Measurements from ENCODE around the gene C5orf34. TPM values are rescaled to one million over a fixed set of nuclear protein-coding genes. Genes with fewer than 3 reads are reported as not detected.

C5orf34 gene
- total and polyA plus RNA-seq, 9 of the 15 experiments (the other 6 are each of a cell fraction or from before 2014, with no cell fraction given): 13.2 to 32.6 (median 20.7) TPM

- TF ChIP-seq ZNF444 (CRISPR knock-in tag; IDR thresholded peaks at IDR 0.05) (no peak), ZNF592 (IDR thresholded peaks at IDR 0.05) (no peak), TARDBP (IDR thresholded peaks at IDR 0.05) (no peak), SFPQ (IDR thresholded peaks at IDR 0.05; ENCODE audit: low read depth, low read length) (no peak)
Measured at GRCh38 chr5:43530648-43531047, 15.7 kb upstream of the C5orf34 start (continued).

GRCh38 chr5:43523662-43524072 lies 8.7 kb upstream of the C5orf34 start:
- H3K9me1 ChIP-seq (ENCODE audit: control insufficient read depth, insufficient read depth, low read length): peaks cover 4% of the 10 kb centered on the region
- H3K4me2 ChIP-seq (ENCODE audit: insufficient read depth, low read length): no peak overlapping the region
- no peaks in the 10 kb centered on the region for H4K20me1 ChIP-seq (replicated peaks; ENCODE audit: control insufficient read depth, insufficient read depth, low read length)
- H3K9me3 ChIP-seq (replicated peaks; ENCODE audit: control insufficient read depth, insufficient read depth, low read depth, low read length): no peaks in the 10 kb centered on the region
- ATAC-seq (0 out of 3 replicates have a peak, but pooled peaks have one; percentile 10), DNase-seq (ENCODE audit: extremely low read depth in 1 of 4, low spot score in 3 of 4) (no peak), FAIRE-seq (no peak)
- H2AFZ ChIP-seq (ENCODE audit: low read depth, low read length): no peak overlapping the region
- in situ Hi-C loops (cut with MboI) (no loop called here), intact Hi-C loops (cut with micrococcal nuclease) (no loop called here)
- no peak overlapping the region for H3K9ac ChIP-seq (ENCODE audit: insufficient read depth in 1 of 2, low read depth in 2 of 2, low read length in 2 of 2)
- no peak for TF ChIP-seq DACH1 (IDR thresholded peaks at IDR 0.05; ENCODE audit: partially characterized antibody)
- no peak for TF ChIP-seq ZBTB2 (IDR thresholded peaks at IDR 0.05)
- no peak for TF ChIP-seq TAF9B (IDR thresholded peaks at IDR 0.05; ENCODE audit: partially characterized antibody)
- no peak for TF ChIP-seq NCOA1 (IDR thresholded peaks at IDR 0.05; ENCODE audit: low read depth)
- TF ChIP-seq KDM5B (IDR thresholded peaks at IDR 0.05; ENCODE audit: insufficient replicate concordance, low read depth, low read length): no peak
- TF ChIP-seq IRF1 (CRISPR knock-in tag; IDR thresholded peaks at IDR 0.05; ENCODE audit: borderline replicate concordance): no peak
- TF ChIP-seq CBX5 (IDR thresholded peaks at IDR 0.05; ENCODE audit: borderline replicate concordance, low read depth): no peak
- TF ChIP-seq ZBTB1 (CRISPR knock-in tag; IDR thresholded peaks at IDR 0.05; ENCODE audit: borderline replicate concordance, low read depth): no peak
- no peak for TF ChIP-seq FOXP1 (CRISPR knock-in tag; IDR thresholded peaks at IDR 0.05)
- no TSS peak for BruUV-seq (replicated peaks)
- H3K27ac ChIP-seq (ENCODE audit: extremely low read depth, low read depth, low read length): no peak overlapping the region
- WGBS (ENCODE audit: insufficient coverage, low coverage, missing lambda C conversion rate): 43% methylated on average over 2 of the region's 2 CpGs
- ChIA-PET CTCF (ENCODE audit: low intra/inter-chr PET ratio) (no interaction called here), POLR2A (interaction anchor here (0.7 to 2.4 kb wide), 4 partner anchors 8 to 40 kb away, joined by 3 to 10 read pairs (median 6); partner anchors contain the start of genes C5orf34 and TMEM267)
- peaks cover 35% of the 10 kb centered on the region for H3K36me3 ChIP-seq (ENCODE audit: control insufficient read depth, insufficient read depth, low read length)
- no peaks in the 10 kb centered on the region for H3K27me3 ChIP-seq (ENCODE audit: control insufficient read depth in 2 of 2, insufficient read depth in 2 of 2, low read length in 2 of 2)
- H3K79me2 ChIP-seq (ENCODE audit: control insufficient read depth, insufficient read depth, low read length): no peaks in the 10 kb centered on the region
- 0 out of 5 replicates have a peak, but pooled peaks cover 0 to 2% of the 10 kb centered on the region in 2 experiments for H3K4me1 ChIP-seq (replicated peaks in 1 of 2; ENCODE audit: control insufficient read depth in 2 of 2, insufficient read depth in 2 of 2, low read length in 2 of 2)
- no peak overlapping the region for H3K4me3 ChIP-seq

Measured in K562 (cell line).